ENCODE results near the gene GCLM.

- no peak for TF ChIP-seq MYC (IDR thresholded peaks at IDR 0.05; ENCODE audit: low read depth, low read length)
- TF ChIP-seq CTCF (IDR thresholded peaks at IDR 0.05; ENCODE audit: low read depth, low read length), result no peak
- TF ChIP-seq MAX (IDR thresholded peaks at IDR 0.05; ENCODE audit: low read depth, low read length), result no peak
Measured at GRCh38 chr1:93917302-93917701, 8.1 kb upstream of the GCLM start.

All from NB4 (cell line).